Measurements from ENCODE around the gene SOAT2.
A peak's percentile ranks its signal among the peaks of the same experiment; 100 is the strongest.

Gene SOAT2

GRCh38 chr12:53065470-53065869, 37.8 kb upstream of the SOAT2 start:
- DNase-seq, result no peak

GRCh38 chr12:53065975-53066931, 37.0 kb upstream of the SOAT2 start:
- DNase-seq, result no peak

DNA sequence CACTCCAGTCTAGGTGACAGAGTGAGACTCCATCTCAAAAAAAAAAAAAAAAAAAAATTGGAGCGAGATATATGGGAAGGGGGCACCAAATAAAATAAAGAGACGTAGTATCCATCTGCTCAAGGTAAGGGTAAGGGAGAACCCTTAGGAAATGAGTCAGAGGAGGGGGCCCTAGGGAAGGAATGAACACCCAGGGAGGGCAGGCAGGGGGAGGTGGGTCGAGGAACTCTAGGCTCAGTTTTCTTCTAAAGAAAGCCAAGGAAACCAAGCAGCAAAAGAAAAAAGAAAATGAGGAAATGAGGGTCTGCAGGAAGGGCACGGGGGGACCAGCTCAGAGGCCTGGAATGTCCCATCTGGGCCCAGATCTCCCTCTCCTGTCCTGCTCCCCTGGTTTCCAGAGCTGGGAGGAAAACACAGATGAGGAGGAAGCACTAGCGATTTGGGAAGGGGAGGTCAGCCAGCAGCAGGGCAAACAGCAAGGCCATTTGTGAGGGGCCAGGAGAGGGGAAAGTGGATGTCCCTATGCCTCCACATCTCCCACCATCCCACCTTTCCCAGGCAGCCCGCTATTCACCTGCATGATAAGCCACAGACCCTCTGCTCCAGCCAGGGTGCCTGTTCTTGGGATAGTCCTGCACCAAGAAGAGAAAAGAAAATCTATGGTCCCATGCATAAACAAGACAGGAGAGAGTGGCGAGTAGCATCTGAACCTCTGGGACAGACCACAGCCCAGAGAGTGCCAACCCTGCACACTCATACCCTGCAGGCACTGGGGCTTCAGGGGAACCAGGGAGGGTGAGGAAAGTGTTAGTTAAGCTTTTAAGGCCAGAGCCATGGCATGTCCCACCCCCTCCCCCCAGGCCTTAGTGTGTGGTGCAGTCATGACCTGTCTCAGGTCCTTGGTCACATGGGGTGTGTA, 36.0 kb upstream of the SOAT2 start:
- no peak for DNase-seq

GRCh38 chr12:53067993-53068770, 35.1 kb upstream of the SOAT2 start:
- no peak for DNase-seq

- no peak for DNase-seq
Observed at GRCh38 chr12:53068811-53069585, 34.3 kb upstream of the SOAT2 start.

- DNase-seq, result no peak
Observed at GRCh38 chr12:53069621-53070410, 33.5 kb upstream of the SOAT2 start.

GRCh38 chr12:53070877-53071492, 32.3 kb upstream of the SOAT2 start:
- DNase-seq, result no peak

DNA sequence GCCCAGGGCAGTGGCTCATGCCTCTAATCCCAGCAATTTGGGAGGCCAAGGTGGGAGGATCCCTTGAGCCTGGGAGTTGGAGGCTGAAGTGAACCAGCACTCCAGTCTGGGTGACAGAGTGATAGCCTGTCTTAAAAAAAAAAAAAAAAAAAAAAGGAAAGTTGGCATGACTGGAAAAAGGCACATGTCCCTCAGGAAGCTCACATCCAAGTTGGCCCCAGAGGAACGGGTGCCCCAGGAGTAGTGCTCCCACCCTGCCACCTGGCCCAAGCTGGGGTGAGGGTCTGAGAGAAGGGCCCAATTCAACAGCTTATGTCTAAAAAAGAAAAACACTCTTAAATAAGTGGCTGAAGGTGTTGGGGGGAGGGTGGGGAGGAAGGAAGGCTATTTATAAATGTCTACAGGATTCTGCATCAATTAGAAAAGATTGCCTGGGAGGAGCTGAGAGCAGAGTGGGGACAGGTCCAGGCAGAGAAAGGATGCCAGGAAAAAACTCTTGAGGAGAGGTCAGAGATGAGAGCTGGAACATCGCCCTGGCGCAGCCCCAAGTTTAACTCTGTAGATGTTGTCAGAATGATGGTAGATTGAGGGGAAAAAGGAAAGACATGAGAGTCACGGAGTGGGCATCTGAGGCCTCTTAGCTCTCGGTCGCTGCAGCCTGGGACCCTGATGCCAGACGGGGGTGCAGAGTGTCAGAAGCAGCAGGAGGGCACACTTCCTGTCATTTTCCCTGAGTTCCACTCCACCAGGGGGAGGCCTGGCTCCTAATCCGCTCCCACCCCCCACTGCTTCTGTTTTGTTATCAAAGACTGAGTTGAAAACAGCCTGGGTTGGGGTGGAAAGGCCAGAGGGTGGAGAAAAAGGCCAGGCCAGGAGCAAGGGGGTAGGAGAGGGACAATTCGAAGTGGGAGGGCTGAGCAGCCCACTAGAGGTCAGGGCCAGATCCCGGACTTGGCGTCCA, 31.4 kb upstream of the SOAT2 start:
- no peak for DNase-seq

DNA sequence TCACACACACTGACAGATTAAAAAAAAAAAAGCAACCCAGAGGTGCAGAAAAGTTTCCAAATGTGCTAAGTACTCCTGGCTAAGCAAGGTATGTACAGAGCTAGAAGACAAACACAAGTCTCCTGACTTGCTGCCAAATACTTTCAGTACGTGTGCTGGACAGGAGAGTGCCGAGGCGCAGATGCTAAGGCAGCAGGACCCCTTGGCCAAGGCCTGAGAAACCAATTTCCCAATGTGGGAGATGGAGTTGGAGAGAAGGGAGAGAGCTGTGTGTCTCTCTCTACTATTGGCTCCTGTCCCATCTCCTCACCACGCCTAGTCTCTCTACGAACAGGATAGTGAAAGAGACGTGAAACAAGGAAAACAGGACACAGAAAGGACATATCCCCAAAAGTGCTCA, 29.4 kb upstream of the SOAT2 start:
- no peak for DNase-seq

DNA sequence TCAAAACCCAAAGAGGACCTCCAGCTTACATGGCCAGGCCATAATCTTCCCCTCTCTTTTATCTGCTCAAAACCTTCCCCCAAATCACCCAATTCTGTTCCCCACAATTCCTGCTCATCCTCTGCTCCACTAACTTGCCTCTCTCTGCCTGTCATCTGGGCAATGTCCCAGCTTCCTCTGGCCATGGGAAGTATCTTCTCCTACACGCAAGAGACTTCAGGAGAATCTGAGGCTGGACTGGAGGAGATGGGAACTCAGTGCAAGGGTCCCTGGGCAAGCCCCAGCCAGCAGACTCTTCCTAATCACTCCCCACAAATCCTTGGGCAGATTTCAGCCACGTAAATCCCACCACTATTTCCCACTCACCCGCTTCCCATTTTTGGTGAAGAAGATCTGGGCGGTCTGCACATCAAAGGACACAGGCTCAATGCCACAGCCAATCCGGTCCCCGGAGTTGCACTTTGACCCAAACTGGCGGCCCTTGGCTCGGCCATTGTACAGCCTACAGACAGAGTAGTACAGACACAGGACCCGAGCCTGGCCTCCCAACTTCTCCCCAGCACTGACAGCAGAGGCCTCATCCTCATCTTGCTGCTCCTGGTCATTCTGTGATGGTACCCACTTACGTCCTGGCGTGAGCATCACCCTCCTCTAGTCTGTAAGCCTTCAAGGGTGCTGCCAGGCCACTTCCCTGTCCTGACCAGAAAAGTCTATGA, 28.8 kb upstream of the SOAT2 start:
- no peak for DNase-seq

DNA sequence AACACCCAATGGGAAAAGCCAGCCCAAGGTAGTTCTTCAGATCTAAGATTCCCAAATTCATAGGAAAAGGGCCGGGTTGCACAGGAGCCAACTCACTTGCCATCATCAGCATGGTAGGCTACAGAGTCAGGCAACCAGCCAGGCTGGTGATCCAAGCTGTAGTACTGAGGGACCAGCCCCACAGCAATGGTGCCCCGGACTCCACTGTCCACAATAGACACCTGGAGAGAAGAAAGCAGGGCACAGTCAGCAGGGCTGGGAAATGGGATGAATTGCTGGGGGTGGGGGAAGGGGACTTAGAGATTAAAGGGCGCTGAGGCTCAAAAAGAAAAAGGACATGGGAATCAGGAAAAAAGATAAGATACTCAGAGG, 28.3 kb upstream of the SOAT2 start:
- no peak for DNase-seq

GRCh38 chr12:53076461-53076860, 26.8 kb upstream of the SOAT2 start:
- no peak for DNase-seq

DNA sequence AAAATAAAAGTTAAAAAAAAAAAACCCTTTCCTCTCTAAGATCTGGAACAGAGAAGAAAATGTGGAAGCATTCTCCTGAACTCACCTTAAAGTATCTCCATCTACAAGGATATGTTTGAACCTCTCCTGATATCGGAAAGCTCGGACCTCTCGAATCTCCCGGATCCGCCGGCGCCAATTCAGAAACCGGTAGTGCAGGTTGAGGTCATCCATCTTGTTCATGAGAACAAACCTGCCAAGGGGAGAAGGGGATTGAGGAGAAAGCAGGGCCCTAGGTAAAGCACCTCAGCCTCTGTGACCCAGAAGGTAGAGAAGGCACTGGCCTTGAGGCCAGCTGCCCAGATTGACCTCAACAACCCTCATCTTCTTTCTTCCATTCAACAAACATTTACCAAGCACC, 26.3 kb upstream of the SOAT2 start:
- no peak for DNase-seq

GRCh38 chr12:53078425-53079225, 24.7 kb upstream of the SOAT2 start:
- DNase-seq, result no peak

- DNase-seq, result peak; percentile 94
Observed at GRCh38 chr12:53079226-53080117, 23.8 kb upstream of the SOAT2 start, which contains the start of gene SPRYD3. SPRYD3 (minus strand) TSS chr12:53079390; CDS start chr12:53079333, 57 bp downstream.

DNA sequence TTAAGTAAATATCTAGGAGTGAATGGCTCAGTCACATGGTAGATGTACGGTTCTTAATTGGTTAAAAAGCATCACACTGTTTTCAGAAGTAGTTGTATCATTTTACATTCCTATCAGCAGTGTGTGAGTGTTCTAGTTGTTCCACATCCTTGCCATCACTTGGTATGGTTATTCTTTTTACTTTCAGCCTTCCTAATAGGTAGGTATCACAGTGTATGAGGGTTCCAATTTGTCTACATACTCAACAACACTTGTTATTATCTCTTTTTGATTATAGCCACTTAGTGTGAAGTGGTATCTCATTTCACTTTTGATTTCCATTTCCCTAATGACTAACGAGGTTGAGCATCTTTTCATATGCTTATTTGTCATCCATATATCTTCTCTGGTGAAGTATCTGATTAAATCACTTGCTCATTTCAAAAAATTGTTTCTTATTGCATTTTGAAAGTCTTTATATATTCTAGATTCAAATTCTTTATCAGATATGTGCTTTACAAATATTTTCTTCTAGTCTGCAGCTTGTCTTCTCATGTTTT, 20.6 kb upstream of the SOAT2 start:
- no peak for DNase-seq

DNA sequence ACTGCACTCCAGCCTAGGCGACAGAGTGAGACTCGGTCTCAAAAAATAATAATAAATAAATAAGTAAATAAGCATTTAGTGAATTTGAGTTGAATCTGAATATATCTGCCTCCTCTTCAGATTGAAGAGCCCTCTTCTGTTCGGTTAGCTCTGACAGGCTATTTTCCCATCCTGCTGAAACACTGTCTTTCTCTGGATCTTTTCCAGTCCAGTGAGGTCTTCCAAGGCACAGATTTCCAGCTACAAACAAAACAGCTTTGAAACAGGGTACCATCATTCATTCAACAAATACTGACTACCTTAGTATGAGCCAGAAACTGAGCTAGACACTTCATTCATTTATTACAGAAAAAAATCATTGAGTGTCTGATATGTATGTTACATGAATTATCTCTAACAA, 16.9 kb upstream of the SOAT2 start:
- DNase-seq, result no peak
